HEK293 (cell line): ENCODE measurements around the gene ZDHHC1.

Source experiments
- CTCF ChIA-PET: fragments of 350-600 bp; formaldehyde crosslinking; extraction: SDS; loops from one replicate; lab custom pipeline; 2021; ENCODE audit warnings: antibody characterized with exemption; lab: Yijun Ruan, JAX
- POLR2A ChIA-PET: fragments of 300-600 bp; formaldehyde crosslinking; extraction: SDS; loops from one replicate; lab custom pipeline; 2020; ENCODE audit warnings: antibody characterized with exemption, inconsistent platforms; lab: Yijun Ruan, JAX
- H3K27ac ChIP-seq: fragments of 200-500 bp; sonication (Bioruptor generic); 2 replicates; pipeline ENCODE4 v1.5.1; 2014; ENCODE audit warnings: low read depth, low read length, control low read depth, inconsistent platforms; ENCODE audit errors: extremely low read depth
- H3K36me3 ChIP-seq, 2 experiments: fragments of 200-500 bp in 1 of 2; sonication (Bioruptor generic) in 1 of 2; 1 replicate in 1 of 2; 2 replicates in 1 of 2; pipeline ENCODE4 v1.5.1; 2014 to 2017; ENCODE audit warnings: inconsistent platforms in 2 of 2, low read length in 2 of 2; ENCODE audit not compliant: control insufficient read depth in 2 of 2, insufficient read depth in 1 of 2
- H3K4me1 ChIP-seq: fragments of 200-500 bp; sonication (Bioruptor generic); 2 replicates; pipeline ENCODE4 v1.5.1; 2014; ENCODE audit warnings: mild to moderate bottlenecking, low read length, inconsistent platforms; ENCODE audit not compliant: control insufficient read depth, insufficient read depth
- H3K4me3 ChIP-seq: 2 replicates; pipeline ENCODE4 v1.5.1; 2011; ENCODE audit warnings: low read depth, mild to moderate bottlenecking, control low read depth, low read length, moderate library complexity
- H3K9me3 ChIP-seq: fragments of 200-500 bp; sonication (Bioruptor generic); 2 replicates; pipeline ENCODE4 v1.5.1; 2014; ENCODE audit warnings: low read depth, low read length, inconsistent platforms; ENCODE audit not compliant: control insufficient read depth, insufficient read depth
- AEBP2 ChIP-seq: fragments of 450-650 bp; formaldehyde crosslinking; IDR thresholded peaks from 2 replicates; pipeline ENCODE4 v1.5.1; 2016; ENCODE audit warnings: missing biosample characterization, missing genetic modification characterization, borderline replicate concordance
- GLI2 ChIP-seq: fragments of 450-650 bp; formaldehyde crosslinking; IDR thresholded peaks from 2 replicates; pipeline ENCODE4; 2017; ENCODE audit warnings: missing biosample characterization, missing genetic modification characterization, low read depth, borderline replicate concordance
- HOXC10 ChIP-seq: sonication (generic); formaldehyde crosslinking; IDR thresholded peaks from 2 replicates; pipeline ENCODE4 v1.8.1; 2023; ENCODE audit warnings: mild to moderate bottlenecking, missing genetic modification reagents
- RBAK ChIP-seq: fragments of 450-650 bp; formaldehyde crosslinking; IDR thresholded peaks from 2 replicates; pipeline ENCODE4 v1.5.1; 2016; ENCODE audit warnings: missing biosample characterization, missing genetic modification characterization
- SCRT2 ChIP-seq: fragments of 450-650 bp; formaldehyde crosslinking; IDR thresholded peaks from 2 replicates; pipeline ENCODE4 v1.5.1; 2016; ENCODE audit warnings: missing biosample characterization, missing genetic modification characterization
- TCF7L2 ChIP-seq: IDR thresholded peaks from 2 replicates; pipeline ENCODE4 v1.6.1; 2011; ENCODE audit warnings: low read depth, mild to moderate bottlenecking, inconsistent platforms, low read length, moderate library complexity, borderline replicate concordance
- ZBTB7A ChIP-seq: fragments of 450-650 bp; formaldehyde crosslinking; IDR thresholded peaks from 2 replicates; pipeline ENCODE4 v1.5.1; 2016; ENCODE audit warnings: low read depth, missing biosample characterization, missing genetic modification characterization
- ZFP41 ChIP-seq: fragments of 450-650 bp; formaldehyde crosslinking; IDR thresholded peaks from 2 replicates; pipeline ENCODE4 v1.5.1; 2016; ENCODE audit warnings: missing biosample characterization, missing genetic modification characterization, borderline replicate concordance
- ZNF335 ChIP-seq: fragments of 450-650 bp; formaldehyde crosslinking; conservative IDR thresholded peaks from 2 replicates; pipeline ENCODE4 v1.5.1; 2016; ENCODE audit warnings: missing biosample characterization, missing genetic modification characterization
- ZNF366 ChIP-seq: fragments of 450-650 bp; formaldehyde crosslinking; conservative IDR thresholded peaks from 2 replicates; pipeline ENCODE4 v1.5.1; 2016; ENCODE audit warnings: missing biosample characterization, missing genetic modification characterization
- ZNF416 ChIP-seq: fragments of 450-650 bp; formaldehyde crosslinking; IDR thresholded peaks from 2 replicates; pipeline ENCODE4 v1.5.1; 2016; ENCODE audit warnings: missing biosample characterization, missing genetic modification characterization
- ZNF423 ChIP-seq: fragments of 450-650 bp; formaldehyde crosslinking; IDR thresholded peaks from 2 replicates; pipeline ENCODE4 v1.5.1; 2016; ENCODE audit warnings: missing biosample characterization, missing genetic modification characterization
- ZNF600 ChIP-seq: fragments of 450-650 bp; formaldehyde crosslinking; IDR thresholded peaks from 2 replicates; pipeline ENCODE4 v1.5.1; 2016; ENCODE audit warnings: missing biosample characterization, missing genetic modification characterization
- ZNF837 ChIP-seq: fragments of 450-650 bp; formaldehyde crosslinking; IDR thresholded peaks from 2 replicates; pipeline ENCODE4 v1.5.1; 2016; ENCODE audit warnings: missing biosample characterization, missing genetic modification characterization
- ZSCAN23 ChIP-seq: fragments of 450-650 bp; formaldehyde crosslinking; IDR thresholded peaks from 2 replicates; pipeline ENCODE4 v1.5.1; 2016; ENCODE audit warnings: missing biosample characterization, missing genetic modification characterization
- ZSCAN5A ChIP-seq: fragments of 450-650 bp; formaldehyde crosslinking; IDR thresholded peaks from 2 replicates; pipeline ENCODE4 v1.5.1; 2016; ENCODE audit warnings: missing biosample characterization, missing genetic modification characterization
- TF ChIP-seq, protein P1 (sequence below): fragments of 450-650 bp; IDR thresholded peaks from 2 replicates; pipeline ENCODE4 v1.5.1; 2018; ENCODE audit warnings: missing biosample characterization, mild to moderate bottlenecking, missing genetic modification characterization
- TF ChIP-seq, protein P2 (sequence below): fragments of 450-650 bp; formaldehyde crosslinking; IDR thresholded peaks from 2 replicates; pipeline ENCODE4 v1.5.1; 2016; ENCODE audit warnings: missing biosample characterization, missing genetic modification characterization

The ZDHHC1 gene

DNA sequence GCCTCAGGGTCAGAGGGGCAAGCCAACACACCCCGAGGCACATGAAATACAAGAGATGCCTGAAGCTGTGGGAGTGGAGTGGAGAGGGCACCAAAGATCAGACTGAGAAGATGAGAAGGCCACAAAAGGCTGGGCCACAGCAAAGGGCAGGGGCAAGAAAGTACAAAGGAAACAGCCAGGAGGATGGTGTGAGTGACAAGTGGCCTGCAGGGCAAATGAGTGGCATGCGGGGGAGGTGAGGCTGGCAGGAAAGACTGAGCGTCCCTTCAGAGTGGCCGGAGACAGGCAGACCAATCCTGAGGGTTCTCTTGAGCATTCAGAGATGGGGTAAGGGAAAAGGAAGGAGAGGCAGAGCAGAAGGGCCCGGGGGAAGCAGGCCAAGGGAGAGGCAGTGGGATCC is 37.8 kb upstream of the ZDHHC1 start:
- H3K36me3 ChIP-seq: peaks cover 0 to 47% of the 10 kb centered on the region in 2 experiments; a peak in 1 of 3 replicates
- H3K4me3 ChIP-seq: no peak overlapping the region
- H3K27ac ChIP-seq: no peak overlapping the region
- TF ChIP-seq GLI2 (tag by site-specific recombination): no peak
- no peak for TF ChIP-seq ZNF335 (tag by site-specific recombination)
- TF ChIP-seq ZFP41 (tag by site-specific recombination): no peak
- no peak for TF ChIP-seq RBAK (tag by site-specific recombination)
- TF ChIP-seq TCF7L2: no peak
- TF ChIP-seq ZNF416 (tag by site-specific recombination): no peak
- no peak for TF ChIP-seq ZNF366 (tag by site-specific recombination)
- no peak for TF ChIP-seq ZNF600 (tag by site-specific recombination)
- no peak for TF ChIP-seq ZNF837
- TF ChIP-seq AEBP2: no peak
- TF ChIP-seq ZNF423 (tag by site-specific recombination): no peak
- TF ChIP-seq HOXC10 (CRISPR knock-in tag): no peak
- TF ChIP-seq, protein P1, sequence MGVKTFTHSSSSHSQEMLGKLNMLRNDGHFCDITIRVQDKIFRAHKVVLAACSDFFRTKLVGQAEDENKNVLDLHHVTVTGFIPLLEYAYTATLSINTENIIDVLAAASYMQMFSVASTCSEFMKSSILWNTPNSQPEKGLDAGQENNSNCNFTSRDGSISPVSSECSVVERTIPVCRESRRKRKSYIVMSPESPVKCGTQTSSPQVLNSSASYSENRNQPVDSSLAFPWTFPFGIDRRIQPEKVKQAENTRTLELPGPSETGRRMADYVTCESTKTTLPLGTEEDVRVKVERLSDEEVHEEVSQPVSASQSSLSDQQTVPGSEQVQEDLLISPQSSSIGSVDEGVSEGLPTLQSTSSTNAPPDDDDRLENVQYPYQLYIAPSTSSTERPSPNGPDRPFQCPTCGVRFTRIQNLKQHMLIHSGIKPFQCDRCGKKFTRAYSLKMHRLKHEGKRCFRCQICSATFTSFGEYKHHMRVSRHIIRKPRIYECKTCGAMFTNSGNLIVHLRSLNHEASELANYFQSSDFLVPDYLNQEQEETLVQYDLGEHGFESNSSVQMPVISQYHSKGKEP (tag by site-specific recombination): no peak
- TF ChIP-seq, protein P2, sequence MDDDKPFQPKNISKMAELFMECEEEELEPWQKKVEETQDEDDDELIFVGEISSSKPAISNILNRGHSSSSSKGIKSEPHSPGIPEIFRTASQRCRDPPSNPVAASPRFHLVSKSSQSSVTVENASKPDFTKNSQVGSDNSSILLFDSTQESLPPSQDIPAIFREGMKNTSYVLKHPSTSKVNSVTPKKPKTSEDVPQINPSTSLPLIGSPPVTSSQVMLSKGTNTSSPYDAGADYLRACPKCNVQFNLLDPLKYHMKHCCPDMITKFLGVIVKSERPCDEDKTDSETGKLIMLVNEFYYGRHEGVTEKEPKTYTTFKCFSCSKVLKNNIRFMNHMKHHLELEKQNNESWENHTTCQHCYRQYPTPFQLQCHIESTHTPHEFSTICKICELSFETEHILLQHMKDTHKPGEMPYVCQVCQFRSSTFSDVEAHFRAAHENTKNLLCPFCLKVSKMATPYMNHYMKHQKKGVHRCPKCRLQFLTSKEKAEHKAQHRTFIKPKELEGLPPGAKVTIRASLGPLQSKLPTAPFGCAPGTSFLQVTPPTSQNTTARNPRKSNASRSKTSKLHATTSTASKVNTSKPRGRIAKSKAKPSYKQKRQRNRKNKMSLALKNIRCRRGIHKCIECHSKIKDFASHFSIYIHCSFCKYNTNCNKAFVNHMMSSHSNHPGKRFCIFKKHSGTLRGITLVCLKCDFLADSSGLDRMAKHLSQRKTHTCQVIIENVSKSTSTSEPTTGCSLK (tag by site-specific recombination): no peak
- TF ChIP-seq, all 188 proteins: peak for 0
- H3K9me3 ChIP-seq: no peaks in the 10 kb centered on the region
- CTCF ChIA-PET: interaction anchor here (1.1 kb wide), 1 partner anchor 26 kb away, joined by 4 read pairs; no protein-coding TSS in a partner anchor
- POLR2A ChIA-PET: no interaction called here
- no peaks in the 10 kb centered on the region for H3K4me1 ChIP-seq

DNA sequence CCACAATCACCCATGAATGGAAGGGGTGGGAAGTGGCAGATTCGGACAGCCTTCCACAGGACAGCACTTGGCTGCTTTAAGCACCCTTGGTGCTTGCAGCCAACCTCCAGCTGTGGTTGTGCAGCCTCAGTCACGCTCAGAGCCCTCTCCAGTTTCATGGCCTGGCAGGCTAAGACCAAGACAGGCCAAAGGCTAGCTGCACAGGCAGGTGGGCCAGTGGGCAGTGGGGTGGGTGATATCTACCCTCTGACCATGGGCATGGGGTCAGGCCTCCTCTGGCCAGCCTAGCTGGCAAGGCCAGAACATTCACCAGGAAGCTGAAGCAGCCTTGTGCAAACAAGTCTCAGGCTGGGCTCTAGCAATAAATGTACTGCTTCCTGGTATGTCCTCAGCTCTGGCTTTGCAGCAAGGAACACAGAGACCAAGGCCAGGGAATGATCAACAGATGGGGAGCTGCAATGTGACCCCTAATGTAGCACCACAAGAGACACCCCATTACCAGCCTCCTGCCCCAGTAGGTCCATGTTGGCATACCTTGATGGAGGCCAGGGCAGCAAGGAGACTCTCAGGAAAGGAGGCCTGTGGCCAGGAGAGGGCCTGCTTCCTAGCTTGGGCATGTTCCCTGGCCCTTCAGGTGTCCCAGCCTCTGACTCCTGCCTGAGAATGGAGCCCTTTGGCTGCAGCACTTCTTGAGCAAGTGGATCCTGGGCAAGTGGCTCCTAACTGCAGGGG is 35.6 kb upstream of the ZDHHC1 start:
- H3K9me3 ChIP-seq: no peaks in the 10 kb centered on the region
- TF ChIP-seq ZBTB7A (tag by site-specific recombination) (no peak), SCRT2 (peak; percentile 37; the same call in 1 of the 2 replicates), ZSCAN23 (tag by site-specific recombination) (no peak), ZSCAN5A (no peak)
- TF ChIP-seq, all 188 proteins: peak for 1
- ChIA-PET CTCF (interaction anchor here (0.7 to 2.2 kb wide), 3 partner anchors 14 to 192 kb away, joined by 3 to 6 read pairs (median 4); no protein-coding TSS in a partner anchor), POLR2A (no interaction called here)
- peaks cover 0 to 65% of the 10 kb centered on the region in 2 experiments; a peak in 1 of 3 replicates for H3K36me3 ChIP-seq
- no peaks in the 10 kb centered on the region for H3K4me1 ChIP-seq
- H3K4me3 ChIP-seq: no peak overlapping the region
- H3K27ac ChIP-seq: no peak overlapping the region
